Mononuclear cell (primary cell): ENCODE measurements around the gene PFN2. TPM values are rescaled to one million over a fixed set of nuclear protein-coding genes. Genes with fewer than 3 reads are reported as not detected.
"Not testable (repeated sequence)": the region's sequence is repeated elsewhere in the genome, so short reads cannot be mapped to it uniquely, and the experiment has no call there.

Experiments used
- H3K27me3 ChIP-seq: 2 replicates; pipeline ENCODE4 v1.6.0; 2011; ENCODE audit warnings: low read length, control low read depth; ENCODE audit not compliant: insufficient read depth
- H3K4me1 ChIP-seq: 2 replicates; pipeline ENCODE4 v1.5.1; 2011; ENCODE audit warnings: mild to moderate bottlenecking, low read length, control low read depth; ENCODE audit not compliant: insufficient read depth
- H3K4me3 ChIP-seq: 2 replicates; pipeline ENCODE4 v1.5.1; 2011; ENCODE audit warnings: mild to moderate bottlenecking, low read length, moderate library complexity
- H3K9me3 ChIP-seq: 2 replicates; pipeline ENCODE4 v1.5.1; 2011; ENCODE audit warnings: low read depth, mild to moderate bottlenecking, control low read depth, low read length
- total RNA-seq: library from RNA; depleted of rRNA; stranded (reverse); fragments of >200 nt; gene quantifications from one replicate; pipeline ENCODE4 v1.2.3, GENCODE V29; 2012

PFN2 gene
- total RNA-seq, 1 donor: 9.4 TPM

GRCh38 chr3:149954812-149955211 lies 15.9 kb downstream of the PFN2 start:
- H3K4me1 ChIP-seq: no peaks in the 10 kb centered on the region
- no peaks in the 10 kb centered on the region for H3K9me3 ChIP-seq
- H3K4me3 ChIP-seq: no peak overlapping the region
- H3K27me3 ChIP-seq: no peaks in the 10 kb centered on the region

GRCh38 chr3:149949181-149949580 lies 21.5 kb downstream of the PFN2 start:
- Histone ChIP-seq H3K27me3 (no peaks in the 10 kb centered on the region), H3K9me3 (no peaks in the 10 kb centered on the region), H3K4me1 (no peaks in the 10 kb centered on the region), H3K4me3 (no peak overlapping the region)

GRCh38 chr3:149947231-149947630 lies 23.5 kb downstream of the PFN2 start:
- Histone ChIP-seq H3K9me3 (no peaks in the 10 kb centered on the region), H3K4me1 (no peaks in the 10 kb centered on the region), H3K4me3 (no peak overlapping the region), H3K27me3 (no peaks in the 10 kb centered on the region)

- not testable (repeated sequence) for H3K27me3 ChIP-seq, H3K4me3 ChIP-seq, H3K9me3 ChIP-seq
Observed at GRCh38 chr3:149943966-149944365, 26.7 kb downstream of the PFN2 start.

GRCh38 chr3:149942409-149942808 lies 28.3 kb downstream of the PFN2 start:
- Histone ChIP-seq H3K4me1 (no peaks in the 10 kb centered on the region), H3K27me3 (no peaks in the 10 kb centered on the region), H3K4me3 (no peak overlapping the region), H3K9me3 (no peaks in the 10 kb centered on the region)

More at GRCh38 chr3:149943966-149944365, 26.7 kb downstream of the PFN2 start:
- H3K4me1 ChIP-seq: not testable (repeated sequence)

GRCh38 chr3:149941946-149942345 lies 28.7 kb downstream of the PFN2 start:
- Histone ChIP-seq H3K4me3 (no peak overlapping the region), H3K4me1 (peaks cover 2% of the 10 kb centered on the region)

GRCh38 chr3:149941186-149941585 lies 29.5 kb downstream of the PFN2 start:
- peaks cover 4% of the 10 kb centered on the region for H3K4me1 ChIP-seq
- no peaks in the 10 kb centered on the region for H3K9me3 ChIP-seq
- H3K4me3 ChIP-seq: no peak overlapping the region
- H3K27me3 ChIP-seq: no peaks in the 10 kb centered on the region

More at GRCh38 chr3:149941946-149942345, 28.7 kb downstream of the PFN2 start:
- Histone ChIP-seq H3K9me3 (no peaks in the 10 kb centered on the region), H3K27me3 (no peaks in the 10 kb centered on the region)

- not testable (repeated sequence) for H3K9me3 ChIP-seq, H3K27me3 ChIP-seq, H3K4me3 ChIP-seq, H3K4me1 ChIP-seq
Observed at GRCh38 chr3:149938392-149939055, 32.2 kb downstream of the PFN2 start.

GRCh38 chr3:149936812-149937230 lies 33.9 kb downstream of the PFN2 start:
- no peak overlapping the region for H3K4me3 ChIP-seq
- H3K9me3 ChIP-seq: no peaks in the 10 kb centered on the region
- peaks cover 9% of the 10 kb centered on the region for H3K4me1 ChIP-seq
- H3K27me3 ChIP-seq: no peaks in the 10 kb centered on the region

GRCh38 chr3:149934524-149934923 lies 36.2 kb downstream of the PFN2 start:
- Histone ChIP-seq H3K27me3 (no peaks in the 10 kb centered on the region), H3K4me1 (peaks cover 9% of the 10 kb centered on the region), H3K9me3 (no peaks in the 10 kb centered on the region), H3K4me3 (no peak overlapping the region)

GRCh38 chr3:149933858-149934257 lies 36.8 kb downstream of the PFN2 start:
- Histone ChIP-seq H3K4me3 (no peak overlapping the region), H3K4me1 (peaks cover 9% of the 10 kb centered on the region), H3K9me3 (no peaks in the 10 kb centered on the region), H3K27me3 (no peaks in the 10 kb centered on the region)

GRCh38 chr3:149933008-149933407 lies 37.7 kb downstream of the PFN2 start:
- H3K4me3 ChIP-seq: no peak overlapping the region
- no peaks in the 10 kb centered on the region for H3K9me3 ChIP-seq
- no peaks in the 10 kb centered on the region for H3K27me3 ChIP-seq
- H3K4me1 ChIP-seq: peaks cover 9% of the 10 kb centered on the region

GRCh38 chr3:149920119-149920518 lies 50.6 kb downstream of the PFN2 start:
- H3K27me3 ChIP-seq: no peaks in the 10 kb centered on the region
- no peak overlapping the region for H3K4me3 ChIP-seq
- no peaks in the 10 kb centered on the region for H3K9me3 ChIP-seq
- no peaks in the 10 kb centered on the region for H3K4me1 ChIP-seq

GRCh38 chr3:149919509-149919908 lies 51.2 kb downstream of the PFN2 start:
- Histone ChIP-seq H3K4me3 (no peak overlapping the region), H3K27me3 (no peaks in the 10 kb centered on the region), H3K4me1 (no peaks in the 10 kb centered on the region), H3K9me3 (no peaks in the 10 kb centered on the region)

GRCh38 chr3:149917124-149917667 lies 53.5 kb downstream of the PFN2 start:
- no peak overlapping the region for H3K4me3 ChIP-seq
- H3K9me3 ChIP-seq: no peaks in the 10 kb centered on the region

More at GRCh38 chr3:149917124-149917667, 53.5 kb downstream of the PFN2 start:
- no peaks in the 10 kb centered on the region for H3K27me3 ChIP-seq
- H3K4me1 ChIP-seq: no peaks in the 10 kb centered on the region
